ENCODE data around the gene FOXRED1. TPM values are rescaled to one million over a fixed set of nuclear protein-coding genes. Genes with fewer than 3 reads are reported as not detected.
"Not testable (repeated sequence)": the region's sequence is repeated elsewhere in the genome, so short reads cannot be mapped to it uniquely, and the experiment has no call there.

FOXRED1 gene
- polyA plus RNA-seq, 3 donors from 2014 or later: 19.0 to 37.0 (median 20.5) TPM

DNA sequence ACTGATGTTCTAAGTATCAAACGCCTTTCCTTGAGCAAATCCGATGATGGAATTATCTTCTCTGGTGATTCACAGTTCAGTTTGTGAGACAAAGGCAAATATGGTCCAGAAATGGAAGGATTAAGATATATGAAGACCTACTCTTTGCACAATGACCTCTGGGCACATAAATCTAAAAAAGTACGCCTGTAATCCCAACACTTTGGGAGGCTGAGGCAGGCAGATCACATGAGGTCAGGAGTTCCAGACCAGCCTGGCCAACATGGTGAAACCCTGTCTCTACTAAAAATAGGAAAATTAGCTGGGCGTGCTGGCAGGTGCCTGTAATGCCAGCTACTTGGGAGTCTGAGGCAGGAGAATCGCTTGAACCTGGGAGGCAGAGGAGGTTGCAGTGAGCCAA, 13.4 kb upstream of the FOXRED1 start:
- Mint-ChIP-seq H3K36me3 (peaks cover 5 to 12% (median 6%) of the 10 kb centered on the region in 3 donors), H3K27ac (peak overlapping the region in 1 of 6 donors; percentile 49)
- not testable (repeated sequence) for H3K27me3 Mint-ChIP-seq (ENCODE audit: low read depth in 3 of 3); DNase-seq; H3K4me1 Mint-ChIP-seq; H3K4me3 Mint-ChIP-seq; H3K9me3 Mint-ChIP-seq

DNA sequence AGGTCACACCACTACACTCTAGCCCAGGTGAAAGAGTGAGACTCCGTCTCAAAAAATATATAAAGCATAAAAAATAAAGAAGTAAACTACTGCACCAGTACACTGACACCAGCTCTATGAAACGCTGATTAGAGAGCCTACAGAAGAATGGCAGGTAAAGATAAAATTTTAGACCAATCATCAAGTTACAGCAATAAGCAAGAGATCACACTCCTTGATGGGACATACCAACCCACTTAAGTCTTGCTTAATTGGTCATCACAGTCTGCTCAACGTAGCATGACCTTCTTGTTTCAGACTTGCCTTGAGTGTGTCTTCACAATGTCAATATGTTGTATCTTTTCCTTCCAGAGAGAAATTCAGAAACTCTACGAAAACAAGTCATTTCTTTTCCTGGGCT, 12.7 kb upstream of the FOXRED1 start:
- Mint-ChIP-seq H3K27me3 (ENCODE audit: low read depth in 3 of 3) (no peaks in the 10 kb centered on the region), H3K36me3 (peaks cover 5 to 9% (median 6%) of the 10 kb centered on the region in 3 donors), H3K27ac (no peak overlapping the region), H3K9me3 (no peaks in the 10 kb centered on the region), H3K4me3 (no peak overlapping the region), H3K4me1 (no peaks in the 10 kb centered on the region)
- no peak for DNase-seq

DNA sequence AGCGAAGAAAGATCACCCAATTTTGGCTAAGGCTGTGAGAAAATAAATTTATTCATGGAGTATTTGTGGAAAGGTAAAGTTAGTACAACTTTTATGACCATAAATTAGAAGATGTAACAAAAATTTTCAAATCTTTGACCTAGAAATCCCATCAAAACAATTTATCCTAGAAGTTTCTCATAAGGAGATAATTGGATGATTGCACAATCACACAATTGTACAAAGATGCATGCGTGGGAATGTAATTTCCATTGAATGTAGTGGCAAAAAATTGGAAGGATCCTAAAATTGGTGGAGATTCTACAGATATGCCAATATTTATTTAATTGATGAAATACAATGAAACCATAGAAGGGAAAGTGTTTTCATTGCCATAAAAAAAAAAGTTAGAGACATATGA, 11.8 kb upstream of the FOXRED1 start:
- H3K27me3 Mint-ChIP-seq (ENCODE audit: low read depth in 3 of 3): no peaks in the 10 kb centered on the region
- H3K4me1 Mint-ChIP-seq: no peaks in the 10 kb centered on the region
- no peak overlapping the region for H3K4me3 Mint-ChIP-seq
- H3K9me3 Mint-ChIP-seq: no peaks in the 10 kb centered on the region
- peak overlapping the region in 3 of 6 donors; percentile 0 to 46 (median 30) for H3K27ac Mint-ChIP-seq
- no peak for DNase-seq
- H3K36me3 Mint-ChIP-seq: peaks cover 5 to 8% (median 6%) of the 10 kb centered on the region in 3 donors

DNA sequence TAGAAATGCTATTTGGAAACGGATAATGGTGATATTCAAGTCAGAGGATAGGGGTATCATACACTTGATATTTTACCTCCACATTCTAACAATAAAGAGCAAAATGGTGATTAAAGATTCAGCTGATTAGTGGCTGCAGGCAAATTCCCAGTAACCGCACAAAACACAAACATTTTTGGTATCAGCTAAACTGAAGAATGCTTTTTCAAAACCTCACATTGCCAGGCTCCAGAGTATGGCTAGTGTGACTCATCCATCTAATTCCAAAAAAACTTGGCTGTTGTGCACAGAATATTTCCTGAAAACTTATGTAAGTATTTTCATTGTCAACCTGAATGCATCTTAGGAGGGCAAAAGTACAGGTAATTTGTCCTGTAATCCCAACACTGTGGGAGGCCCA, 11.2 kb upstream of the FOXRED1 start:
- no peaks in the 10 kb centered on the region for H3K4me1 Mint-ChIP-seq
- peak overlapping the region in 1 of 6 donors; percentile 30 for H3K27ac Mint-ChIP-seq

DNA sequence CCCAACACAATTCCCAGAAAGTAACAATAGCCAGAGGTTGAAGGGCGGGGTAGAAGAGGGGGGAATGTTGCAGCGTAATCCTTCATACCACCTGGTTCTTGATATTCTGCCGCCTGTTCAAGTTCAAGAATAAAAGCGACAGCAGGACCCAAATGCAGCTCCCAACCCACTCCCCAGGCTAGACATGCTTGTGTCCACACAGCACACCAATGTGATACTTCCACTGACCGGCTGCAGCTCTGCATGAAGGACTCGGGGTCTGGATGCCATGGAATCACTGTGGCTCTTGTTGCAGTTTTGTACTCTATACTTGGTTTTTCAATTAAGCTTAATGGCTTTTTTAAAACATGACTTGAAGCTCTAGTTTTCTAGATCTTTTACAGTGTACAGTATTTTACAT, 6.7 kb upstream of the FOXRED1 start:
- H3K4me1 Mint-ChIP-seq: peaks cover 8 to 18% of the 10 kb centered on the region in 2 donors
- H3K27ac Mint-ChIP-seq: peak overlapping the region in 2 of 6 donors; percentile 39 to 75
- peaks cover 0 to 2% (median 0%) of the 10 kb centered on the region in 3 donors for H3K27me3 Mint-ChIP-seq (ENCODE audit: low read depth in 3 of 3)
- no peak for DNase-seq
- H3K4me3 Mint-ChIP-seq: no peak overlapping the region
- H3K36me3 Mint-ChIP-seq: peaks cover 10 to 45% (median 36%) of the 10 kb centered on the region in 3 donors
- H3K9me3 Mint-ChIP-seq: no peaks in the 10 kb centered on the region

More for the DNA sequence above, 11.2 kb upstream of the FOXRED1 start:
- no peak for DNase-seq
- Mint-ChIP-seq H3K9me3 (no peaks in the 10 kb centered on the region), H3K4me3 (no peak overlapping the region), H3K36me3 (peaks cover 8 to 9% (median 9%) of the 10 kb centered on the region in 3 donors), H3K27me3 (ENCODE audit: low read depth in 3 of 3) (no peaks in the 10 kb centered on the region)

DNA sequence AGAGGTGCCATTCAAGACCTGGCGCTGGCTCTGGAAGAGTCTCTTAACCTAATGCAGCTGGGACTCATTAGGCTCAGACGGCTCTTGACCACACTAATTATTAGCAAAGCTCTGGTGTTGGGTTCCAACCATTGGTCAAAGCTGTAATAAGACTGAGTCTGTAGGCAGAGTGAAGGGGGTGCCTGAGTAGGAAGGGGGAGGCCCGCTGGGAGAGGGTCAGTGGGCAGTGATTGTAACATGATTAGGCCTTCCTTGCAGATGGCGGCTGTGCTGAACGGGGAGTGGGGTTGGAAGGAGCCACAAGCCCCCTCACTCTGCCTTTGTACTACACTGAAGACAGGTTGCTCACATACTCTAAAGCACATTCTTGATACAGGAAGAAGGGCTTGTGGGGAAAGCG, 5.5 kb upstream of the FOXRED1 start:
- no peak for DNase-seq
- peaks cover 11 to 47% (median 36%) of the 10 kb centered on the region in 3 donors for H3K36me3 Mint-ChIP-seq
- peak overlapping the region in 2 of 6 donors; percentile 20 to 51 for H3K27ac Mint-ChIP-seq

DNA sequence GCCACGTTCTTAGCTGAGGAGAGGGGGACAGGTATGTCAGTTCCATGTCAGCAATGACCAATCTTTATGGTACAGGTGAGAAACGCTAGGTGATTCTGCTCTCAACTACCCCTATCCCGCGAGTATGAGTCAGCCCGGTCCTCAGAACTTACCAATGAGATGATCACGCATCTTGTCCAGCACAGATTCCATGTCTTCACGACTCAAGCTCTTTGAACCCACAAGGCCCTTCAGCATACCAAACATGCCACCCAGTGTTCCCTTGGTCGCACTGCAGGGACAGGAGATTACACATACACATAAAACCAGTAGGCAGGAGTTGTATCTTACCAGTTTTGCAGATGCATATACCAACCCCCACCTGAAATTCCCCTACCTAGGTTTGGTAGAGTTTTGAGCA, 3.1 kb upstream of the FOXRED1 start:
- H3K9me3 Mint-ChIP-seq: no peaks in the 10 kb centered on the region
- peaks cover 35 to 45% of the 10 kb centered on the region in 2 donors for H3K4me1 Mint-ChIP-seq
- peak overlapping the region in 2 of 5 donors; percentile 11 to 24 for H3K4me3 Mint-ChIP-seq
- H3K27ac Mint-ChIP-seq: peak overlapping the region; percentile 22 to 97 (median 70)
- DNase-seq: no peak
- H3K36me3 Mint-ChIP-seq: peaks cover 11 to 47% (median 36%) of the 10 kb centered on the region in 3 donors
- peaks cover 1 to 9% (median 3%) of the 10 kb centered on the region in 3 donors for H3K27me3 Mint-ChIP-seq (ENCODE audit: low read depth in 3 of 3)

More for the DNA sequence above, 5.5 kb upstream of the FOXRED1 start:
- H3K4me3 Mint-ChIP-seq: no peak overlapping the region
- peaks cover 0 to 3% (median 2%) of the 10 kb centered on the region in 3 donors for H3K27me3 Mint-ChIP-seq (ENCODE audit: low read depth in 3 of 3)
- peaks cover 17 to 28% of the 10 kb centered on the region in 2 donors for H3K4me1 Mint-ChIP-seq
- H3K9me3 Mint-ChIP-seq: no peaks in the 10 kb centered on the region

DNA sequence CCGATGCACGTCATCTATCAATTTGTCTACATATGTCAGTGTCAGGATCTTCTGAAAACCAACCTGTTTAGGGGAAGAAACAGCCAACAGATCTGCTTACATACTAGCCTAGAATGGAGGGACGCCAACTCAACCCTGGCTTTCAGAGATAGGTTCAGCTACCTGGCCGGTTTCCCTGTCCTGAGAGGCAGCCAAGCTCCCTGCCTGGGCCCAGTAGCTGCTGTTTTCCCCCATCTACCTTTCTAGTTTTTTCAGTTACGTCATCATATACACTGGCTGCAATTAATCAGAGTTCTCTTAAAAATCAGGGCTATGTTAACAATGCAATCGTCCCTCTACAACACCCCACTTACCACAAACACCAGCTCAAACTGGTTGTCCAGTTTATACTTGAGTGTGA, 1.3 kb upstream of the FOXRED1 start:
- Mint-ChIP-seq H3K27me3 (ENCODE audit: low read depth in 3 of 3) (peaks cover 1 to 11% (median 3%) of the 10 kb centered on the region in 3 donors), H3K36me3 (peaks cover 13 to 45% (median 35%) of the 10 kb centered on the region in 3 donors), H3K9me3 (no peaks in the 10 kb centered on the region), H3K4me1 (peaks cover 36 to 45% of the 10 kb centered on the region in 2 donors), H3K4me3 (peak overlapping the region; percentile 94 to 98 (median 97)), H3K27ac (peak overlapping the region; percentile 96 to 99 (median 98))
- no peak for DNase-seq

DNA sequence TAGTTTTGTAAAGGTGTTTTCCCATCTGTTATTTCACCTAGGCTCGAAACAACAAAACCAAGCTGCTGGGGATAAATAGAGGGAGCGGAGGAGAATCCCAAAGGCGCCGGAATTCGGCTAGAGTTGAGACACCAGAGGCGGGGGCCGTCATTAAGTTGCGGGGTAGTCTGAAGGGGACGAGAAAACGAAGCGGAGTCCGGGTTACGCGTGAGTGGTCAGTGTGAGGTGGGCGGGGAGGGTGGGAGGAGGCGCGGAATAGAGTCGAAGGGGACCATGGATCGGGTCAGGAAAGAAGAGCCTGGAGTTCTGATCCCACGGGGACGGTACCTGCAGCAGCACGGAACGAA, 620 bp upstream of the FOXRED1 start:
- Mint-ChIP-seq H3K36me3 (peaks cover 15 to 38% (median 28%) of the 10 kb centered on the region in 3 donors), H3K4me1 (peaks cover 36 to 45% of the 10 kb centered on the region in 2 donors)
- DNase-seq: no peak

DNA sequence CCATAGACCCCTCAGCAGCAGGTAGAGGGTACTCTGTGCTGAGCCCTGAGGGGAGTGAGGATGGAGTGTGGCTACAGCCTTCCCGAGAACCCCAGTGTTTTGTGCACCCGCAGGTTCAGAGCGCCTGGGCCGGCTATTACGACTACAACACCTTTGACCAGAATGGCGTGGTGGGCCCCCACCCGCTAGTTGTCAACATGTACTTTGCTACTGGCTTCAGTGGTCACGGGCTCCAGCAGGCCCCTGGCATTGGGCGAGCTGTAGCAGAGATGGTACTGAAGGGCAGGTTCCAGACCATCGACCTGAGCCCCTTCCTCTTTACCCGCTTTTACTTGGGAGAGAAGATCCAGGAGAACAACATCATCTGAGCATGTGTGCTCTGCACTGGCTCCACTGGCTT, 8.4 kb downstream of the FOXRED1 start:
- no peak for DNase-seq
- H3K27ac Mint-ChIP-seq: no peak overlapping the region
- H3K27me3 Mint-ChIP-seq (ENCODE audit: low read depth in 3 of 3): peaks cover 2 to 9% (median 4%) of the 10 kb centered on the region in 3 donors
- no peak overlapping the region for H3K4me3 Mint-ChIP-seq
- H3K9me3 Mint-ChIP-seq: no peaks in the 10 kb centered on the region
- H3K36me3 Mint-ChIP-seq: peaks cover 7 to 27% (median 16%) of the 10 kb centered on the region in 3 donors
- peaks cover 12 to 15% of the 10 kb centered on the region in 2 donors for H3K4me1 Mint-ChIP-seq

More for the DNA sequence above, 620 bp upstream of the FOXRED1 start:
- Mint-ChIP-seq H3K27ac (peak overlapping the region; percentile 96 to 99 (median 98)), H3K27me3 (ENCODE audit: low read depth in 3 of 3) (peaks cover 1 to 11% (median 3%) of the 10 kb centered on the region in 3 donors), H3K4me3 (peak overlapping the region; percentile 94 to 98 (median 97)), H3K9me3 (no peaks in the 10 kb centered on the region)

DNA sequence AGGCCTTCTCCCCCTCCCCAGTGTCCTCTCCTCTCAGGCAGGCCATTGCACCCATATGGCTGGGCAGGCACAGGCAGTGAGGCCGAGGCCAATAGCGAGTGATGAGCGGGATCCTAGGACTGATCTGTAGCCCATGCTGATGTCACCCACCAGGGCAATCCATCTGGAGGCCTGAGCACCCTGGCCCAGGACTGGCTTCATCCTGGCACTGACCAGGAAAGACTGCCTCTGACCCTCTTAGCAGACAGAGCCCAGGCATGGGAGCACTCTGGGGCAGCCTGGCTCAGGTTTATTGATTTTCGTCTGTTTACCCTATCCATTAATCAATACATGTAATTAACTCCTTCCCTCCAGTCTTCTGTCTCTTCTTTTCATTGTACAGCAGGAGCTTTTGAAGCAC, 8.8 kb downstream of the FOXRED1 start:
- Mint-ChIP-seq H3K4me1 (peaks cover 16 to 18% of the 10 kb centered on the region in 2 donors), H3K27me3 (ENCODE audit: low read depth in 3 of 3) (peaks cover 2 to 11% (median 4%) of the 10 kb centered on the region in 3 donors), H3K36me3 (peaks cover 7 to 27% (median 13%) of the 10 kb centered on the region in 3 donors), H3K27ac (no peak overlapping the region), H3K4me3 (no peak overlapping the region), H3K9me3 (no peaks in the 10 kb centered on the region)
- DNase-seq: no peak

DNA sequence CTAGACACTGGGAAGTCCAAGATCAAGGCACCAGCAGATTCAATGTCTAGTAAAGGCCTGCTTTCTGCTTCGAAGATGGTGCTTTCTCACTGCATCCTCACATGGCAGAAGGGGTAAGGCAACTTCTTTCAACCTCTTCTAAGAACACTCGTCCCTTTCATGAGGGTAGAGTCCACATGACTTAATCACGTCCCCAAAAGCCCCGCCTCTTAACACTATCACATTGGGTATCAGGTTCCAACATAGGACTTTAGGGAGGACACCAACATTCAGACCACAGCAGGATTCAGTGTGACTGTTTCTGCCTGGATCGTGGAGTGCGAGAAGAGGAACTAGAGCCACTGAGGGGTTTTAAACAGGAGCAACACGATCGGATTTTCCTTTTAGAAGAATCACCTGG, 10.2 kb downstream of the FOXRED1 start:
- Mint-ChIP-seq H3K4me1 (peaks cover 26% of the 10 kb centered on the region in 2 donors), H3K9me3 (no peaks in the 10 kb centered on the region), H3K27ac (peak overlapping the region in 2 of 6 donors; percentile 15 to 46), H3K27me3 (ENCODE audit: low read depth in 3 of 3) (peaks cover 4 to 17% (median 6%) of the 10 kb centered on the region in 3 donors), H3K4me3 (peak overlapping the region in 1 of 5 donors; percentile 3), H3K36me3 (peaks cover 0 to 23% (median 11%) of the 10 kb centered on the region in 3 donors)
- no peak for DNase-seq

DNA sequence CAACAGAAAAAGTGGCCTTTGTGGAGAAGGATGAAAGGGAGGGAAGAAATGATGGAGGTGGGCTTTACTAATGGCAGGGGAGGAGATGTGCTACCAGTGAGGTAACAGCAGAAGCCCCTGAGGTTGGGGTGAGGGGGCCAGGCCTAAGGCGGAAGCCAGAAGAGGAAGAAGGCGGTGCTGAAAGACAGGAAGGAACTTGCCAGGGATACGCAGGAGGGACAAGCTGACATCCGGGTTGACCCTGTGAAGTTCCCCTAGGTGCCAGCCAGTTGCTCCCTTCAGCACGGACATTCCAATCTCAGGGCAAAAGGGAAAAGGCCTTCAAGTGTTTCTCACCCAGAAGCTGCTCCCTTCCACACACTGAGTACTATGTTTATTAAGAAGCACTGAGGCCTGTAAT, 11.6 kb downstream of the FOXRED1 start:
- Mint-ChIP-seq H3K4me1 (peaks cover 34 to 37% of the 10 kb centered on the region in 2 donors), H3K9me3 (no peaks in the 10 kb centered on the region), H3K27me3 (ENCODE audit: low read depth in 3 of 3) (peaks cover 4 to 17% (median 6%) of the 10 kb centered on the region in 3 donors), H3K27ac (peak overlapping the region in 5 of 6 donors; percentile 13 to 43 (median 40)), H3K36me3 (peaks cover 0 to 12% (median 2%) of the 10 kb centered on the region in 3 donors), H3K4me3 (no peak overlapping the region)
- no peak for DNase-seq

DNA sequence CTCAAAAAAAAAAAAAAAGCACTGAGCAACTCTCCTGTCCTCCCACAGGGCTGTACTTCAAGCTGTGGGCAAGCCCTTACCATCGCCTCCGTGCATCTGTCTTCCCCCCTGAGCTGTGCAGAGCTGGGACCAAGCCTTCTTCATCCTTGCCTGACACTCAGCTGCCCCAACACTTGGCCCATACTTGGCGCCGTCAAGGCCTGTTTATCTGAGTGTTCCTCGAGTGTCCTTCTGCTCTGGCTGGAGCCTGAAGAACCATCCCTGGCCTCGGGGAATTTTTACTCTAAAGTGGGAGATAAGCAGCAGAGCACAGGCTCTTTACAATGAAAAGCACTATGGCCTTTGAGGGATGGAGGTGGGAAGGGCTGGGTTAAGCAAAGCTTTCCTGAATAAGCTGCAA, 12.3 kb downstream of the FOXRED1 start:
- no peak for DNase-seq
- peak overlapping the region; percentile 70 to 93 (median 84) for H3K27ac Mint-ChIP-seq
- H3K36me3 Mint-ChIP-seq: peaks cover 0 to 10% (median 0%) of the 10 kb centered on the region in 3 donors
- peaks cover 36 to 37% of the 10 kb centered on the region in 2 donors for H3K4me1 Mint-ChIP-seq
- H3K27me3 Mint-ChIP-seq (ENCODE audit: low read depth in 3 of 3): peaks cover 4 to 17% (median 6%) of the 10 kb centered on the region in 3 donors
- no peaks in the 10 kb centered on the region for H3K9me3 Mint-ChIP-seq
- H3K4me3 Mint-ChIP-seq: peak overlapping the region; percentile 87 to 96 (median 91)

Data from immature natural killer cell (primary cell).